ENCODE results near the gene RNLS. TPM values are rescaled to one million over a fixed set of nuclear protein-coding genes. Genes with fewer than 3 reads are reported as not detected.

Gene RNLS
- total RNA-seq, 1 donor from 2014 or later: 8.7 TPM

DNA sequence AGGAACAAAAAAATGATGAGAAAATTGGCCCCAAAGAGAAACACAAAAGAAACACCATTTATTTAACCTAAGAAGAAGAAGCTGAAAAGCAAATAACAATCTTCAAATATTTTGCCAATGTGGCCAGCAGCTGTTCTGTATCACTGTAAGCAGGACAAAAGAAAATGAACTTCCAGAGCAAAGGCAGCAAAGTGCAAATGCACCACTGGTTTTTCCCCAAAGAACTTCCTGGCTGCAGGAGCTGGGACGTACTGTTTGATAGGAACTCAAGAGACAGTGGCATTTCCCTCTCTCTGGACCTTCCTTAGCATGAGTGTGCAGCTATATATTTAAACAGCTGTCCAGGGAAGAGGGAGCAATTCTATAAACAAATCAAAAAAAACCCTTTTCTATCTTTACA lies 60.4 kb downstream of the RNLS start:
- TF ChIP-seq, protein P1, sequence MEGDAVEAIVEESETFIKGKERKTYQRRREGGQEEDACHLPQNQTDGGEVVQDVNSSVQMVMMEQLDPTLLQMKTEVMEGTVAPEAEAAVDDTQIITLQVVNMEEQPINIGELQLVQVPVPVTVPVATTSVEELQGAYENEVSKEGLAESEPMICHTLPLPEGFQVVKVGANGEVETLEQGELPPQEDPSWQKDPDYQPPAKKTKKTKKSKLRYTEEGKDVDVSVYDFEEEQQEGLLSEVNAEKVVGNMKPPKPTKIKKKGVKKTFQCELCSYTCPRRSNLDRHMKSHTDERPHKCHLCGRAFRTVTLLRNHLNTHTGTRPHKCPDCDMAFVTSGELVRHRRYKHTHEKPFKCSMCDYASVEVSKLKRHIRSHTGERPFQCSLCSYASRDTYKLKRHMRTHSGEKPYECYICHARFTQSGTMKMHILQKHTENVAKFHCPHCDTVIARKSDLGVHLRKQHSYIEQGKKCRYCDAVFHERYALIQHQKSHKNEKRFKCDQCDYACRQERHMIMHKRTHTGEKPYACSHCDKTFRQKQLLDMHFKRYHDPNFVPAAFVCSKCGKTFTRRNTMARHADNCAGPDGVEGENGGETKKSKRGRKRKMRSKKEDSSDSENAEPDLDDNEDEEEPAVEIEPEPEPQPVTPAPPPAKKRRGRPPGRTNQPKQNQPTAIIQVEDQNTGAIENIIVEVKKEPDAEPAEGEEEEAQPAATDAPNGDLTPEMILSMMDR (IDR thresholded peaks at IDR 0.05; ENCODE audit: insufficient read depth, low read length, severe bottlenecking): no peak
- H3K36me3 ChIP-seq (ENCODE audit: control insufficient read depth, insufficient read depth, low read length): no peaks in the 10 kb centered on the region
- H3K4me3 ChIP-seq (ENCODE audit: low read depth, low read length): no peak overlapping the region
- no peak for FAIRE-seq
- H3K27me3 ChIP-seq (ENCODE audit: control insufficient read depth, insufficient read depth, low read length): no peaks in the 10 kb centered on the region
- DNase-seq (ENCODE audit: low read depth): no peak

DNA sequence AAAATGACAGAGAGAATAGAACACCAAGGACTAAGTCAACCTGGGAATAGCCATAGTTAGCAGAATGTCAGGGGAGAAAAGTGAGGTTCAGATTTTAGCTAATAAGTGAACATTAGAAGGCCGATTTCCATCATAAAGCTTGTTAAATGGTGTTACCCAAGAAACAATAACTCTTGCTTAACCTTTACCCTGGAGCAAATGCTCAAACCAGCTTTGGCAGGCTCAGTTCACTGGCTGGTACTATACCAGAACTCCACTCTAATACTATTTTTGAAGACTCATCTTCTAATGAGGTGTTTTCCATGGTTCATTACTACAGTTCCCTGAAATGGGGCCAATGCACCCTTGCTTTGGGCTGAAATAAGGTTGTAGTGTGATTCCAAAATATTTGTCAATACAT lies 61.3 kb downstream of the RNLS start:
- Histone ChIP-seq H3K4me3 (ENCODE audit: low read depth, low read length) (no peak overlapping the region), H3K27me3 (ENCODE audit: control insufficient read depth, insufficient read depth, low read length) (no peaks in the 10 kb centered on the region), H3K36me3 (ENCODE audit: control insufficient read depth, insufficient read depth, low read length) (no peaks in the 10 kb centered on the region)
- TF ChIP-seq, protein P1 (IDR thresholded peaks at IDR 0.05; ENCODE audit: insufficient read depth, low read length, severe bottlenecking): no peak
- FAIRE-seq (no peak), DNase-seq (ENCODE audit: low read depth) (no peak)

DNA sequence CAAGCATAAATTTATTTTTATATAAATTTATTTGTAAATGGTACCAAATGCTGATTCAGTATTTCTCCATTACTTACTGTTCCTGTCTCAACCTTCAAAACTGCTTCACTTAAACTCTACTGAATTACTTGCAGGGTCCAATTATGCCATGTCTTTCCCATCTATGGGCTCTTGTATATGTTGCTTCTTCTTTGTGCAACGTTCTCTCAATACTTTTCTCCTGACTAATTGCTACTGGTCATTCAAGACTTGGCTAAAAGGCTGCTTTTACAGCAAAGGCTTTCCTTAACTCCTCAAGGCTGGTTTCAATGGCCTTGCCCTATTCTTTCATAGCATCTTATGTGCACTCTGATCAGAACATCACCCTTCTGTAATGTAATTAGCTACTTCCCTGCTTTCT lies 67.9 kb downstream of the RNLS start:
- FAIRE-seq (no peak), DNase-seq (ENCODE audit: low read depth) (no peak)
- no peaks in the 10 kb centered on the region for H3K36me3 ChIP-seq (ENCODE audit: control insufficient read depth, insufficient read depth, low read length)
- TF ChIP-seq, protein P1 (IDR thresholded peaks at IDR 0.05; ENCODE audit: insufficient read depth, low read length, severe bottlenecking): no peak
- H3K27me3 ChIP-seq (ENCODE audit: control insufficient read depth, insufficient read depth, low read length): no peaks in the 10 kb centered on the region
- no peak overlapping the region for H3K4me3 ChIP-seq (ENCODE audit: low read depth, low read length)

DNA sequence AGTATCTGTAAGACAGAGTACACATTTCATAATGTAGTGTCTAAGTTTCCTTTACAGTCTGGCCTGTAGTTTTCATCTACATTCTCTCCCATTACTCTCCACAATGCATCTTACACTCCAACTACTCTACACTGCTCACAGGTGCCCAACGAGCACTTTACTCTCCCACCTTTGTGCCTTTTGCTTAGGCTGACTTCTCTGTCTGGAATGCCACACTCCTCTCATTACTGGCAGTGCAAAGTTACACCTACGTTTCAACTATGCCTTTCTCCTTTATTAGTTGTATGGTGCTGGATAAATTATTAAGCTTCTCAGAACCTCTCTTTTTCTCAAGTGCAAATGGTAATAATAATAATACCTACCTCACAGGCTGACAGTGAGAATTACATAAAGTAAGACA lies 70.5 kb downstream of the RNLS start:
- TF ChIP-seq, protein P1 (IDR thresholded peaks at IDR 0.05; ENCODE audit: insufficient read depth, low read length, severe bottlenecking): no peak
- Histone ChIP-seq H3K36me3 (ENCODE audit: control insufficient read depth, insufficient read depth, low read length) (no peaks in the 10 kb centered on the region), H3K27me3 (ENCODE audit: control insufficient read depth, insufficient read depth, low read length) (no peaks in the 10 kb centered on the region), H3K4me3 (ENCODE audit: low read depth, low read length) (no peak overlapping the region)
- no peak for FAIRE-seq
- DNase-seq (ENCODE audit: low read depth): no peak

DNA sequence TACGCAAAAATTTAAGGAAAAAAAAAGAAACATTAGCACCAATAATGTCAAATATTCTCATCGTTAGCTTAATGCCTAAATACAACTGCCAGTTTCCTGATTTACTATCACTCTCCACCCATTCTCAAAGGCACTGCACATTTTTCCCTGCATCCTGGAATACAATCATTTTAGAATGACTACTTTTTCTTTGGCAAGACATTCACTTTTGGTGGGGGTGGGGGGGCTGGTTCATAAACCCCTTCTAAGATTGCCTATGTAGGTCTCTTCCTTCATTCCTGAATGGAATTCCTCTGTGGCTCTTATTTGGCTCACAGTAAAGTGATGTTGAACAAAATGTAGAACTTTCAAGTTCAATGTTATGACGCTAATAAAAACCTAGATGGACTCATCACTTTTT lies 74.3 kb downstream of the RNLS start:
- H3K4me3 ChIP-seq (ENCODE audit: low read depth, low read length): no peak overlapping the region
- no peak for FAIRE-seq
- no peak for DNase-seq (ENCODE audit: low read depth)
- TF ChIP-seq, protein P1 (IDR thresholded peaks at IDR 0.05; ENCODE audit: insufficient read depth, low read length, severe bottlenecking): no peak
- no peaks in the 10 kb centered on the region for H3K36me3 ChIP-seq (ENCODE audit: control insufficient read depth, insufficient read depth, low read length)
- no peaks in the 10 kb centered on the region for H3K27me3 ChIP-seq (ENCODE audit: control insufficient read depth, insufficient read depth, low read length)

DNA sequence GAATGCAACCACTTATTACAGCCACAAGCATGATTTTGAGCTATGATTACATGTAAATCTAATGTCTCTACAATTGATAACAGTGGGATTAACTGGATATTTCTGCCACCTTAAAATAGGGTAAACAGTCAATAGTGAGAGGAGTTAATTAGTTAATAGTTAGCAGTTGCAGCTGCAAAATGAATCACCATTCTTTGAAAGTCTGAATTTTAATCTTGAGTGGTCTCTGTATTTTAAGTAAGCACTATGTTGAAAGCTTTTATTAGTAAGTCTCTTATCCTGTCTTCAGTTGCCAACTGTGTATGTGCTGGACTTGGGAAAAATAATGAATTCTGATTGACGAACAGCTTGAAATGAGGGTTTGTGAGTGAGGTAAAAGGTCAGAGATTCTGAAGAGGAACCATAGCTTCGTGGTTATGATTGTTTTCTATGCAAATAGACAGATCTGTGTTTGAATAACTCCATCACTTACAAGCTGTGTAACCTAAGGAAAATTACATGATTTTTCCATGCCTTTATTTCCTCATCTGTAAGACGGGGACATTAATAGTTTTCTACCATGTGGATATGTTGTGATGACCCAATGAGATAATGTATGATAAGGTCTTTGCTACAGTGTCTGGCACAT lies 75.2 kb downstream of the RNLS start:
- DNase-seq (ENCODE audit: low read depth) (no peak), FAIRE-seq (no peak)
- TF ChIP-seq, protein P1 (IDR thresholded peaks at IDR 0.05; ENCODE audit: insufficient read depth, low read length, severe bottlenecking): no peak
- Histone ChIP-seq H3K27me3 (ENCODE audit: control insufficient read depth, insufficient read depth, low read length) (no peaks in the 10 kb centered on the region), H3K36me3 (ENCODE audit: control insufficient read depth, insufficient read depth, low read length) (no peaks in the 10 kb centered on the region), H3K4me3 (ENCODE audit: low read depth, low read length) (no peak overlapping the region)
